Suprapubic skin (tissue), 4 donors: Measurements from ENCODE around the gene SMAD5. TPM values are rescaled to one million over a fixed set of nuclear protein-coding genes. Genes with fewer than 3 reads are reported as not detected.

Source experiments
- DNase-seq, 2 donors: peaks; one replicate each; pipeline ENCODE4 v3.0.0-alpha.2; 2019; ENCODE audit warnings: low spot score in 2 of 2
- H3K27ac ChIP-seq: fragments of 200-600 bp; sonication (generic); one replicate; pipeline ENCODE4 v1.5.1; 2019
- H3K27me3 ChIP-seq: fragments of 200-600 bp; sonication (generic); one replicate; pipeline ENCODE4 v1.5.1; 2019
- H3K36me3 ChIP-seq: fragments of 200-600 bp; sonication (generic); one replicate; pipeline ENCODE4 v1.5.1; 2019
- H3K4me1 ChIP-seq: fragments of 200-600 bp; sonication (generic); one replicate; pipeline ENCODE4 v1.5.1; 2019
- H3K4me3 ChIP-seq: fragments of 200-600 bp; sonication (generic); one replicate; pipeline ENCODE4 v1.5.1; 2019; ENCODE audit warnings: mild to moderate bottlenecking
- H3K9me3 ChIP-seq: fragments of 200-600 bp; sonication (generic); one replicate; pipeline ENCODE4 v1.5.1; 2019
- CTCF ChIP-seq, 2 donors: fragments of 200-600 bp in 1 of 2; fragments of 450-650 bp in 1 of 2; sonication (generic) in 1 of 2; IDR thresholded peaks; one replicate each; pipeline ENCODE4 v1.5.1; 2016 to 2019; ENCODE audit warnings: antibody characterized with exemption in 2 of 2, mild to moderate bottlenecking in 1 of 2, moderate library complexity in 1 of 2
- EP300 ChIP-seq: sonication (generic); formaldehyde crosslinking; IDR thresholded peaks from one replicate; pipeline ENCODE4 v1.6.1; 2017; ENCODE audit warnings: antibody characterized with exemption
- POLR2A ChIP-seq, 2 donors: fragments of 450-650 bp; IDR thresholded peaks; one replicate each; pipeline ENCODE4 v1.6.1; 2017; ENCODE audit warnings: antibody characterized with exemption in 2 of 2, mild to moderate bottlenecking in 2 of 2, moderate library complexity in 2 of 2
- POLR2AphosphoS5 ChIP-seq, 3 donors: sonication (generic); formaldehyde crosslinking; IDR thresholded peaks; one replicate each; pipeline ENCODE4 v1.6.1; 2017; ENCODE audit warnings: antibody characterized with exemption in 3 of 3
- WGBS: methylation state at CpG from one replicate; pipeline ENCODE4 v1.1.5; 2018; 5-methylcytosine and 5-hydroxymethylcytosine counted together
- total RNA-seq, 4 donors: library from RNA; depleted of rRNA; stranded (reverse); fragments of >200 nt; gene quantifications; one replicate each; pipeline ENCODE4 v1.1.0, GENCODE V29; 2016

Gene SMAD5
- total RNA-seq, 4 donors from 2014 or later = 63.3 to 119 (median 74.9) TPM

GRCh38 chr5:136134653-136135052 is 2.0 kb downstream of the SMAD5 start:
- Histone ChIP-seq H3K4me3 (peak overlapping the region; percentile 98), H3K27ac (peak overlapping the region; percentile 99), H3K4me1 (peaks cover 68% of the 10 kb centered on the region), H3K9me3 (no peaks in the 10 kb centered on the region), H3K36me3 (no peaks in the 10 kb centered on the region), H3K27me3 (no peaks in the 10 kb centered on the region)
- TF ChIP-seq CTCF (IDR thresholded peaks at IDR 0.05) (no peak), EP300 (no peak), POLR2AphosphoS5 (IDR thresholded peaks at IDR 0.05) (no peak), POLR2A (IDR thresholded peaks at IDR 0.05) (no peak)
- 21% methylated on average over 1 of the region's 1 CpG for WGBS
- DNase-seq = no peak

GRCh38 chr5:136135536-136135935 is 2.9 kb downstream of the SMAD5 start:
- no peak for TF ChIP-seq CTCF (IDR thresholded peaks at IDR 0.05)
- no peak for TF ChIP-seq POLR2AphosphoS5 (IDR thresholded peaks at IDR 0.05)
- Histone ChIP-seq H3K27ac (peak overlapping the region; percentile 8), H3K4me1 (peaks cover 74% of the 10 kb centered on the region), H3K36me3 (no peaks in the 10 kb centered on the region), H3K27me3 (no peaks in the 10 kb centered on the region), H3K4me3 (peak overlapping the region; percentile 98), H3K9me3 (no peaks in the 10 kb centered on the region)
- WGBS = 51% methylated on average over 2 of the region's 2 CpGs
- no peak for DNase-seq

- WGBS = 52% methylated on average over 2 of the region's 2 CpGs
- peak overlapping the region; percentile 64 for H3K27ac ChIP-seq
- H3K4me1 ChIP-seq = peaks cover 82% of the 10 kb centered on the region
Observed at GRCh38 chr5:136137497-136138220, 5.0 kb downstream of the SMAD5 start.

GRCh38 chr5:136141561-136141960 is 8.9 kb downstream of the SMAD5 start:
- no peak for DNase-seq
- H3K36me3 ChIP-seq = no peaks in the 10 kb centered on the region
- H3K4me3 ChIP-seq = no peak overlapping the region
- H3K27ac ChIP-seq = no peak overlapping the region
- TF ChIP-seq POLR2A (IDR thresholded peaks at IDR 0.05) (no peak), CTCF (IDR thresholded peaks at IDR 0.05) (no peak), EP300 (no peak), POLR2AphosphoS5 (IDR thresholded peaks at IDR 0.05) (no peak)
- H3K9me3 ChIP-seq = no peaks in the 10 kb centered on the region
- peaks cover 85% of the 10 kb centered on the region for H3K4me1 ChIP-seq
- no peaks in the 10 kb centered on the region for H3K27me3 ChIP-seq

More at GRCh38 chr5:136137497-136138220, 5.0 kb downstream of the SMAD5 start:
- H3K4me3 ChIP-seq = no peak overlapping the region
- no peak for TF ChIP-seq CTCF (IDR thresholded peaks at IDR 0.05)
- H3K27me3 ChIP-seq = no peaks in the 10 kb centered on the region
- DNase-seq = no peak
- H3K9me3 ChIP-seq = no peaks in the 10 kb centered on the region
- H3K36me3 ChIP-seq = no peaks in the 10 kb centered on the region

- Histone ChIP-seq H3K36me3 (no peaks in the 10 kb centered on the region), H3K27me3 (no peaks in the 10 kb centered on the region), H3K4me1 (peaks cover 78% of the 10 kb centered on the region), H3K4me3 (no peak overlapping the region), H3K9me3 (no peaks in the 10 kb centered on the region), H3K27ac (no peak overlapping the region)
- TF ChIP-seq CTCF (IDR thresholded peaks at IDR 0.05) (no peak), POLR2A (IDR thresholded peaks at IDR 0.05) (no peak), EP300 (no peak), POLR2AphosphoS5 (IDR thresholded peaks at IDR 0.05) (no peak)
- no peak for DNase-seq
- WGBS = 82% methylated on average over 6 of the region's 6 CpGs
Observed at GRCh38 chr5:136143312-136143711, 10.7 kb downstream of the SMAD5 start.
